ENCODE results near the gene ITPRID2.

Gene ITPRID2

DNA sequence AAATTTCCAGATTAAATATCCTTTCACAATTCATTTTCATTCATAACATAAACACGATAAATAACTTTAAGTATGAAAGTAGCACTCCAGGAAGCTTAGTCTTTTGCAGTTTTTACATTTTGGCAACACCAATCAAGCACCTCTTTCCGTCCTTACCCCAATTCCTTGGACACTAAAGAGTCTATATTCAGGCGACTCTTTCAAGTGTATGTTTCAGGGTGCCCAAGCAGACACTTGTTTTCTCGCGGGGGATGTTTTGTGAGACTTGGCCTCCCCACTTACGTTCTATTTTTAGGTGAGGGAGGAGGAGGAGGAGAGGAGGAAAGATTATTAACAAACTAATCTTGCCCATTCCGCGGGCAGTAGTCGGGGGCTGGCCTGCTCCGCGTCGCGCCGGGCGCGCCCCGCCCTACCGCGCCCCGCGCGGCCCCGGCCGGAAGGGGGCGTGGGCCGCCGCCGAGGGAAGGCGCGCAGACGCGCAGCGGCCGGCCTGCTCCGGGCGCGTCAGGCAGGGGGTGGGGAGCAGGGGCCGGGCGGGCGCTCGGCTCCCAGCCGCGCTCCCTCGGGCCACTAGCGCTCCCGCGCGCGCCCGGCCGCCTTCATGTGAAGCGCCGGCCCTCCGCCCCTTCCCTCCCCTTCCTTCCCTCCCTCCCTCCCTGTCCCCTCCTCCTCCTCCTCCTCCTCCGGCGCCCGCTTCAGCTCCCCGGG is at the start of gene ITPRID2:
Gene ITPRID2, plus strand, starts transcription at position 473 of the 708 bp plus-strand sequence. CDS start 337 bp downstream, outside the sequence.
- peak; percentile 76 for DNase-seq

DNA sequence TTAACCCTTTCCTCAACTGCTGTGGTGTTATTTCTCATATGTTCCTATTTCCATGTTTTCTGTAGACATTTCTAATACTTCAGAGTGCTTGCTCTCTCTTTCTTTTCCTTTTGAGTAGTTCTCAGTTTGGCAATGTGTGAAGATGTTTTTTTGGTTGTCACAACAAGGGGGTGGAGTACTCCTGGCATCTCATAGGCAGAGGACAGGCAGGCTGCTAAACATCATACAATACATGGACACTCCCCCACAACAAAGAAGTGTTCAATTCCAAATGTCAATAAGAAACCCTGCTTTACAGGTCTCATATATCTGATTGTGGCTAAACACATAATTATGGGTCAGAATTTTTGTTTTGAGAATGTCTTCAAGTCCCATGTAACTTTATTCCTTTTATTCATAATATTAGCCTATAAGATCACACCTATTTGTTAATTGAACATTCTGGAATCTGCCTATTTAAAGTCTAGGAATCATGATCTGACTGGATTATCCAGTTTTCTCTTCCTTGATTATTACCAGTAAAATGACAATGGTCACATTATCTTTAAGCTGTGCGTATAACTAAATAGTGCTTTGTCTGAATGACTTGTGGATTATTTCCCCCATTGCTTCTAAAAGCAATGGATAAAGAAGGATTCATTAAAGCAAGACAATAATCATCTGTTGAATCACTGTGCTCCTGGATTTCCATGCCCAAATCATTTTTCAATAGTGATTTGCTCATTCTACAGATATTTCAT is 46.8 kb upstream of the ITPRID2 start:
- DNase-seq = no peak

DNA sequence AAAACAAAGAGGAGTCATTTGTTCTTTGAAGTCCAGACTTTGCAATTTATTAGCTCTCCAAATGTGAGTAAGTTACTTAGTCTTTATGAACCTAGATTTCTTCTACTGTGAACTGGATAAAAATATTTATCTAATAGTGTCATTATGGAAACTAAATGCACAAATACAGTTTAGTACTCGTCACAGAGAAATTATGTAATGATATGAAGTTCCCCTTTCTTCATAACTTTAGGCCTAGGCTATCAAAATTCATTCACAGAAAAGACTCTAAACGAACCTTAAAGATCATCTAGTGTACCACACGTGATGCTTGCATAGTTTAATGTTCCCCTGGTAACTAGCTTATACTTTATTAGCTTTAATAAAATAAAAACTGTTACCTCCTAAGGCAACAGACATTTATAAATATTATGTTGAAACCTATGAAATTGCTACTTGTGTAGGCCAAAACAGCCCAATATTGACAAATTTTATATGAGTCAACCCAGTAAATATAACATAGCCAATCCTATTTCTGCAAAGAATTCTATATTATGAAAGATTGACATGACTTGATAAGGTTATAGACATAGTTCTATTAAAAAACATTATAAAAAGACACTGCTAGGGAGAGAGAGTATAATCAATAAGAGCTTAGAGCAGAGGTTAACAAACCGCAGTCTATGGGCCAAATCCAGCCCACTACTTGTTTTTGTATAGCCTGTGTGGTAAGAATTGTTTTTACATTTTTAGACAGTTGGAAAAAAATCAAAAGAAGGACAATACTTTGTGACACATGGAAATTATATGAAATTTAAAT is 44.9 kb upstream of the ITPRID2 start:
- DNase-seq = no peak

DNA sequence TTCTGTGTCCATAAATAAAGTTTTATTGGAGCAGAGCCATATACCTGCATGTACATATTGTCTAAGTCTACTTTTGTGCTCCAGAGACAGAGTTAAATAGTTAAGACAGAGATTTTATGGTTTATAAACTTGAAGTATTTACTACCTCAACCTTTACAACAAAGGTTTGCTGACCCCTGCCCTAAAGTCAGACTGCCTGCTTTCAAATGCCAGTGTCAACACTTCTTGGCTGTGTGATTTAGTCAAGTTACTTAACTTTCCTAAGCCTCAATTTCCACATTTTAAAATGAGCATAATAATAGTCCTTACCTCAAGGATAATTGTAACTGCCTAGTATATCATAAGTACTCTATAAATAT is 44.4 kb upstream of the ITPRID2 start:
- DNase-seq = no peak

DNA sequence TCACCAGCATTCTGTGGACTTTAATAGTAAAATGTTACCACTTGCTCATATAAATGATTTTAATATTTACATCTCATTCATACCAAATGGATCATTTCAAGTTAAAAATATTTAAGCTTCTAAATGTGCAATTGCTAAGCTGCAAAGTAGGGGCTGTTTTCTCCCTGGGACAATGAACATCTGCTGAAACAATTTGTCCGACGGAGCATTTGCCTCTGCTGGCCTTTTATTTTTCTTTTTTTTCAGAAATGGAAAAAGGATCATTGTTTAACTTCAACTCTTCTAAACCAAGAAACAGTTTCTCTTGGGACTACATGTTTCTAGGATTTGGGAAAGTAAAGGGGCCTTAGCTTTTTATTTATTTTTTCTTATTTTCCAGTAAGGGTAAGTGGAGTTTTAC is 43.8 kb upstream of the ITPRID2 start:
- no peak for DNase-seq

DNA sequence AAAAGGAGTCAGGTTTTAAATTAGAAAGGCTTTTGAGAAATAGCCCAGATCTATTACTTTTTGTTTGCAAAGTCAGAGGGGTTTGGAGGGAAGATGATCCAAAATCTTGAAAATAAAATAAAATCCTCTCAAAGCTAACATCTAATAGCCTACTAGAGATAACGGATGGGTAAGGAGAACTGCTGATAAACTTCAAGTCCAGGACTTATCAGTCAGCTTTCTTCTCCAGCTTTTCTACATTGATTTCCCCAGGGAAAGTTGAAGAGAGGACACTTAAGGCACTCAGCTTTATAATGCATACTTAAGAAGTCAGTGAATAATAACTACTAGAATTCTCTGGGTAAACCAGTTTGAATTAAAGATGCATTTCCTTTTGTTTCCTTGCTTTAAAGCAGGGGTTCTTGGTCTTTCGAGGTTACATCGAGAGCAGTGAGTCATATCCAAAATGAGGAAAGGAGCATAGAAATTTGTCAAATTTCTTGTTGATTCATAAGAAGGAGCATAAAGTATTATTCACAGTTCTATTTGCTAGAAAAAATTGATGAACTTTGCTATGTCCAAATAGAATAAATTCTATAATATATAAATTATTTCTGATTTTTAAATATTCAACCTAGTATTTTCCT is 43.2 kb upstream of the ITPRID2 start:
- DNase-seq = peak; percentile 23

DNA sequence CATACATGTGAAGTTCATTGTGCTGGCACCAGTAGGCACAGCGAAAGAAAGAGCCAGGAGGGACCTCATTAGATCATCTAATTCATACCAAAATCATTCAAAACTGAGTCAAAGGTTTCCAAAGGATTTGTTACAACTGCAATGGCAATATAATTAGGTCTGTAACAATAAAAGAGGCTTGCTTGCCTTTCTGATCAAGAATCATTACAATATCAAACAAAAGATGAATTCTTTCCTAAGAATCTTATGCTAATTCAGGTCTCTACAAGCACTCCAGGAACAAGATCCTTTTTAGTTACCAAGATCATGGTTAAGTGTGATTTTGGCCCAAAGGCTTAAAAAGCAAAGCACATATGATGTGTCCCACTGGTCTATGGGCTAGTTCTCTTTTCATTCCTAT is 41.9 kb upstream of the ITPRID2 start:
- no peak for DNase-seq

DNA sequence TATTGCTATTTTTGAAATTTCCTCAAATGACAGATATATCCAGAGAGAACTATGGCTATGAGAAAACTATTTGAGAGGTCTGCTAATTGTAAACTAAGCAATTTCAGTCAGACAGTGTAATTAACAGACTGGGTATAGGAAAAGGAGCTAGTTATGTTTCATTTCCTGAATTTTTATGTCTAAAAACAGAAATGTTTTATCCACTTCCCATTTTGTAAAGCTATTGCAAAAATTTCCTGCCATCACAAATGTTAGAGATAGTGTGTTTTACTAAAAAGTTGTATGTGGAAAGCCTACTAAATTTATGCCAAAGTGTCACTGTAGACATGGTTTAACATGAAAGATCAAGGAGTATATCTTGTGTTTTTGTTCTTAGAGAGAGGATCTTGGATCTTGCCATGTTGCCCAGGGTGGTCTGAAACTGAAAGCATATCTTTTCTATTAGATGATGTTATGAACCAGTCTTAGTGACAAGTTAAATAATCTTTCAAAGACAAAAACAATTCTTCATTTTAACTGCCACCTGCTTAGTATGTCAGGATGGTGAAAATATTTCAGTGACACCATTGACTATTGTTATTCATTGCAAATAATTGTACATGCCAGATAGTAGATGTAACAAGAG is 40.5 kb upstream of the ITPRID2 start:
- DNase-seq = no peak

DNA sequence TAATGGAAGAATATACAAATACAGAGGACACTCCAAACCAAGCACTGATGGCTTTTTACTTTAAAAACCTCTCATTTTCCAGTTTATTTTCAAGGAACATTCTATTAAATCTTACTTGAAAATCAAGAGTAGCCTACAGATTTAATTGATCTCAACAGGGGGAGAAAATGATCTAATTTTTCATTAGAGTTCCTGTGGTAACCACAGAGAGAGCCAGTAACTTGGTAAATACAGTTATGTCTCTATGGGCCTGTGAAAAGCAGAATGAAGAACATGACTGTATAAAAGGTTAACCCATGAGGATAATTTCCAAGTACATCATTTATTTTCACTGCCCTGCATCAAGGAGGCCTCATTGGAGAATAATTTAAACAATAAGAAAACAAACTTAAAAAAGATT is 39.8 kb upstream of the ITPRID2 start:
- no peak for DNase-seq

DNA sequence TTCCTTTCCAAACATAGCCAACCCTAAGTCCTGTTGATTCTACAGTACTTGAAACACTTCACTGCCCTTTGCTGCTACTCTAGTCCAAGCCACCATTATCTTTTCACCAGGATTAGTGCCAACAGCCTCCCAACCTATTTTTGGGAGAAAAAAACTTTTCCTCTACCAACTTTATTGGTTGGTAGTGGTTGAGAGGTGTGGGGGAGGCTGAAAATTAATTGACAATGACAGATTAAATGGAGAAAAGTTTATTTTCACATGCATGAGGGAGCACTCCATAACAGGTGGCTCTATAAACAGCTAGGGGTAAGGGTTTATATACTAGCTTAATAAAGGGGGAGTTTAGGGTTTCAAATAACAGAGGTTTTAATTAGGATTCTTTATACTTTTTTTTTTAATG is 37.8 kb upstream of the ITPRID2 start:
- no peak for DNase-seq

DNA sequence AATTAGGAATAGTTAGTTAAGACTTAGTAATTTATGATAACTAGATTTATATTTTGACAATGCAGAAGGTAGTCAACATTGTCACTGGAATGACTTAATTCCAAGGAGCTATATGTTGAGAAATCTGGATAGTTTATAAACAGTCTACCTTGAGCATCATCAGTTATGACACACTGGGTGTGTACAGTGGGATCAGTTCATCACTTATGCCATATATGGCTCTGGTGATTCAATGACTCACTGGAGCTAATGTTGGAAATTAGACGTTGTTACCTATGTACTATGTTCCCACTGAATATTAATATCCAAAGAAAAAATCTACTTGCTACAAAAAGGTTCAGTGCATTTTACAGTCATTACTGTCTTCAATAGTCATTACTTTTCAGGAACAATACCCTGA is 34.0 kb upstream of the ITPRID2 start:
- no peak for DNase-seq

DNA sequence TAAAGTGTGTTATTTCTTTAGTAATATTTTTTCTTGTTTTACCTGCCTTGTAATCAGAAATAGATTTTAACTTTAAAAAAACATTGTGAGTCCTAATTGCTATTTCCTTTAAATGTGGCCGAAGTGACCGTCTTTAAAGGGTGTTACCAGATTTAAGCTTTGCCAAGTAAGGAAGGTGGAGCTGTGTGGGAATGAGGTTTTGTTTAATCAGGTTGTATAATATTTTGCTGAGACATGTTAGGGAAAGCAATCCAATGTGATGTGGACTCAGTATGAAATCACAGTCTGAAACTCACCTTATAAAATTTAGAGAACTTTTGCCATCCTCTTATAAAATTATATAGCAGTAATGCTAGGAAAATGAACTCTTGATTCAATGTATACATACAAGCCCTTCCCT is 32.9 kb upstream of the ITPRID2 start:
- DNase-seq = no peak

DNA sequence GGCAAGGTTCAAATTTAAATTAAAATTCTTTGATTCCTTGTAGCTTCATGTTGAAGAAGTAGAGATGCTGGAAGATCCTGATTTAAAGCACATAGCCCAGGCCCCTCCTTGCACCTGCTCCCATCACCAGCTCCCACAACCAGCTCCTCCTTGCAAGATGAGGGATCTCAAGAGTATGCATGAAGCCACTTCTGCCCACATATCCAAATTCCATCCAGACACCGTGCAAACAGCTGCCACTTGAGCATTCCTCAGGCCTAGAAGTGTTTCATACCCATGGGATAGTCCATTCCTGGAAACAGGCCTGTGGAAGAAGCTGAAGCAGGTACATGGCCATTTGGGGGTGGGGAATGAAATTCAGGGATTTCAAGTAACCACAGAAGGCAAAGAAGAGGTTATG is 32.4 kb upstream of the ITPRID2 start:
- DNase-seq = no peak

DNA sequence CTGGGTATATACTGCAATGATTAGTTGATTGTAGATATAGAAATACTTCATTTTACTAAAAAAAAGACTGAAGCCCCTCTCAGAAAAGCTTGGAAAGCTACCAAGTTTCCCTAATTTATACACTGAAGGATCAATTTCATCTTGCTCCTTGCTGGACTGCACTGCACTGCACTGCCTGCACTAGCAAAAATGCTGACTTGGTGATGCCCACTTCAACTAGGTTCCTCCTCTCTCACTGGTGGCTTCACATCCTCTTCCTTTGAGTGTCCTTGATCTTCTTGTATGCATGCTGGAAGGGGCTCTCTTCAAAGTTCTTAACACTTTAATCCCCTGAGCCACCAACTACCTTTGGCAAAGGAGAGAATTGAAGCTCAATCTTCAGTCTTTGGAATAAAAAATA is 31.7 kb upstream of the ITPRID2 start:
- no peak for DNase-seq

DNA sequence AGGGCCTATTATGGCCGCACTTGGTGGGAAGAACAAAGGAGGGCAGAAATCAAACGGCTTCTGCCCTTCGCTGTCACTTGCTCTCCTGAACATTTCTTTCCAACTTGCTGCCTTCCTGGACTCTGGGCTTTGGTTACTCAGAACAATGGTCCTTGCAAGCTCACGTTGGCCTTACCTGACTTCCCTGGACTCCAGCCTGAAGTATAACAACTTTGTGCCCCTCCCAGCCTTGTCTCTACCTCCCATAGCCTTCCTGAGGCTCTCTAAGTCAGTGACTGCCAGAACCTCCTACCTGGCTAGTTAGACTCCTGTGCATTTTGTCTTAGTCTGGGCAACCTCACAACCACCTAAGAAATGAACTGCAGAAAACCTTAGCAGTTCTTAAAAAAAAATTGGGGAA is 30.2 kb upstream of the ITPRID2 start:
- DNase-seq = no peak

DNA sequence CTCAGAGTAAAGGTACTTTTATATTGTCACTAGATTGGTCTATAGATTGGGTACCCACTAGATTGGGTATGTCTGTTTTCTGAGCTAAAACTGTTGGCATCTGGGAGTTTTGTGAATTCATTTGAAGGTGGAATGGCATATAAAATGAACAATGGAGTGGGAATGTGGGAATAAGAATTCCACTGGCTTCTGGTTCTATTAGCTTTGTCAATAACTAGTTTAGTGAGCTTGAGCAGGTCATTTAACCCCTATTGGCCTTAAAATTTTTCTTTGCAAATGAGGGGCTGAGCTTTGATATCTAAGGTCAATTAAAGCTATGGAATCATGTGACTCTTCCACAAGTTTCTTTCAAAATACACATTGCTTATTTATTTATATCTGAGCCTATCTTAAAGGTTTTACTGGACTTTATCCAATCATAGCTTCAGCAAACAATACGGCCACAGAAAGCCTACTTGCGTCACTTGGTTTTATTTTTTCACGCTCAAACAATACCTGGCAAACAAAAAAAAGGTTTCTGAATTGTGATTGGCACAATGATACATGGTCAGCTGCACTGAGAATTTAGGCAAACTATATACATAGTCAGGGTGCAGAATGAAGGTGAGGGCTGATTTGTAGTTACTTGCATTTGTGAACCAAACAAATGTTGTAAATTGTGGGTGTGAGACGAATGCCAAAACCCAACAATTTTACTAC is 28.8 kb upstream of the ITPRID2 start:
- DNase-seq = no peak

DNA sequence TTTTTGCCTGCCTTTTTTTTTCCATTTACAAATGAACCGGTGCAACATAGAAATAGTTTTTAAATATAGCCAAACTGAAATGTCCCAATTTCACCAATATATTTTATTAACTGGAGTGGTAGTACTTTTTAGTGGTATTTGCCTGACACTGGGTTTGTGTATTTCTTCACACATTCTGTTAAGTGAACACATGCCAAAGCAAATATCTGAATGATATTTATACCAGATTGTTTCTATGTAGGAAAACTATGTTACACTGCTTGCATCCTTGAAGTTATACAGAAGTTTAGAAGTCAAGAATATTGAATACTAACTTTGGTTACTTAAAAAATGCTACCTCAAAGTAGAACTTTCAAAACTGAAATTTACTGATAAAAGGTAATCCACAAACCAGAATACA is 19.4 kb upstream of the ITPRID2 start:
- no peak for DNase-seq

DNA sequence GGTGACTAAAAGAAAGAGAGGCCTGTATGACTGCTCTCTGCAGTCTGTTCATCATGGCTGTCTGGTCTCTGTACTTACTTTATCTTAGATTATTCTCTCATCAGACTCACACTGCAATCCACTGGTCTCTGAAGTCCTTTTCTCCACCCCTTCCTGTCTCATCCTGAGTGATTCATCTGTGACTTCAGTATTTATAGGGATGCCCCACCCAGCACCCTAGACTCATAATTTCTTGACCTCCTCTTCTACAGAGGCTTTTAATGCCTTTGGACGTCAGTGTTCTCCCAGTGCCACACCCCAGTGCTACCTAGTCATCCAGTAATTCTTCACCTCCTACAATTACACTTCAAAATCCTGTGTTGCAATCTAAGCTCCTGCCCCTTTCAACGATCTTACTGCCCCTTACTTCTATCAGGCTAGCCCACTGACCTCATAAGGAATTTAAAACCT is 14.9 kb upstream of the ITPRID2 start:
- DNase-seq = peak; percentile 2

DNA sequence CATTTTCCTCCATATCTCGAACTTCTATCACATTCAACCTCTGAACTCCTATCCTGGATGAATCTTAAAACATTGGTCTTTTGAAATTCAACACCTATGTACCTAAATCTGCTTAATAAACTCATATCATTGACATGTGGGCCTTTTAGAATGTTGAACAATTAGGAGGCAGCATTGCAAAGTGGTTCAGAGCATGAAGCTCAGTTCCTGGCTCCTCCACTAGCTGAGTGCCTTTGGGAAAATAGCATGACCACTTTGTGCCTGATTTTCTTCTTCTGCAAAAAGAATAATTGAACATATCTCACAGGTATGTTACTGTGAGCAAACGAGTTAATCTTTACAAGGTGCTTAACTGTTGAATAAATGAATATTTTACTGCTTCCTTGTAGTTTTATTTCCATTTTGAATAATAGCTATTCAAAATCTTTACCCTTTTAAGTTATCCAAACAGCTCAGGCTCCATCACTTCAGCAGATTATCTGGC is 14.3 kb upstream of the ITPRID2 start:
- DNase-seq = no peak

DNA sequence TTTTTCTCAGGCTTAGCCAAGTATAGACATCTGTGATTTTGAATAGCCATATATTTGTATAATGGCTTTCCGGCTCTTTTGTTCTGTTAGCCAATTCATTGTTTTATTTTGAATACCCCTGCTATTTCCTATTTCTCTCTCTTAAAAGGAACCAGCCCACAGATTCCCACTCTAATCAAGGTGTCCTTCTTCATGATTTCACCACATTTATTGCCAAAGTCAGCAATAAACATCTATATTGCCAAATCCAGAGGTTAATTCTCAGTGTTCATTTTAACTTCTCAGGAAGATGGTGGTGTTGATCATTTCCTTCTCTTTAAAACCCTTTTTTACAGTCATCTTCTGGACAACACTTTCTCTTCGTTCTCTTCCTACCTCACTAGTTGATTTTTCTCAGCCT is 13.1 kb upstream of the ITPRID2 start:
- DNase-seq = no peak

DNA sequence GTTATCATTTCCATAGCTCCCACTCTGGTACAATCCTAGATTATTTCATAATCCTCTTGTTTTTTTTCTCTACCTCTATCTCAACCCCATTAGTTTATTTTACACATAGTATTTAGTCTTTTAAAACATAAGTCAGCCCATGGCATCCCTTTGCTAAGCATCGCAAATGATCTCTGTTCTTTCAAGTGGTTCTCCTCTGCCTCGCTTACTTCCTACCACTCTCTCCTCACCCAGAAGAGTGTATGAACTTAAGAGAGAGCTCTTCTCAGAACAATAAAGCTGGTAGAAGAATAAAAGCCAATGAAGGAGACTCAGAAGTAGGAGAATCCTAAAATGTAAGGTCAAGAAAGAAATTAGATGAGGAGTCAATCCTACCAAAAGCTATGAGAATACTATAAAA is 12.2 kb upstream of the ITPRID2 start:
- DNase-seq = no peak
